GM11168 (cell line): ENCODE results near the gene ARL15.

Source experiments
- in situ Hi-C: fragments of 300-500 bp; cut with MboI; formaldehyde crosslinking; loops from one replicate; pipeline ENCODE4 v1.12.0; 2022; ENCODE audit warnings: low sequenced_read_pairs; ENCODE audit not compliant: unreplicated experiment

ARL15 gene

DNA sequence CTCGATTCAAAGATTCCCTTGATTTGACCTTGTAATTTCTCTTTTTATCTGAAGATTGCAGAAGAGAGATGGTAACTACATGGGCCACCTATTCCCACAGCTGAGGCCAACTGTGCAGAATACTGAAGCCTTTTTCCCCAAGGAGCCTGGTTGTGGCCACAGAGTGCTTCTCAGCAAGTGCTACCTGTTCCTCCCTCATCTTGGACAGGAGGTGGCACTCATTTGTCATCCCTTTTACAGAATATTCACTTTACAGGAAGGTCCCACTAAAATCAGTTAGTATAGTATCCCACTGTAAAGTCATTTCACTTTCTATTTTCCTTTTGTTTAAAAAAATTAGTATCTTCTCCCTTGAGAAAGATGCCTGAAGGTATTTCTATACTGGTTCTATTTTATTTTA, 346.4 kb downstream of the ARL15 start:
- in situ Hi-C loops = no loop called here

DNA sequence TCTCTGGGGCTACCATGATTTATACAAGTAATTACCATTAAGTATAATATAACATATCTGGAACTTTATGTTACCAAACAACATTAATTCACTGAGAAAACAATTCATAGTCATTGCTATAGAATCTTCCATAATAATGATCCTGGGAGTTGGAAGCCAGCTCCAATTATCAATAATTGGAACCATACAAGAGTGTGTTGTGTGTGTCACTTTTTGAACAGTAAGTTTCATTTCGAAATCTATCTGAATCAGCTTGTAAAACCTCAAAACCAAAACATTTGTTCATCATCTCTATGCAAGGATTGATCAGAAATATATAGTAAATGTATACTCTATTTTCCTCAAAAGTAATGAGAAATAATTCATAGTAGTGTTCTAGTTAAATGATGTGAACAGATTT, 348.1 kb downstream of the ARL15 start:
- in situ Hi-C loops = no loop called here

DNA sequence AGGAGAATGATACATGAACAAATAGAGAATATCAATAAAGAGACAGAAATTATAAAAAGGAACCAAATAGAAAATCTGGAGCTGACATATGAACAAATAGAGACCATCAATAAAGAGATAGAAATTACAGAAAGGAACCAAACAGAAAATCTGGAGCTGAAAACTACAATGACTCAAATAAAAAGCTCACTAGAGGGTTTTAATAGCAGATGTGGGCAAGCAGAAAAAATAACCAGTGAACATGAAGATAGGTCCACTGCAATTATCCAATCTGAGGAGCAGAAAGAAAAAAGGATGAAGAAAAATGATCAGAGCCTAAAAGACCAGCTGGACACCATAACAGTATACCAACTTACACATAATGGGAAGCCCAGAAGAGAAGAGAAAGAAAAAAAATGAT, 353.7 kb downstream of the ARL15 start:
- in situ Hi-C loops = no loop called here

DNA sequence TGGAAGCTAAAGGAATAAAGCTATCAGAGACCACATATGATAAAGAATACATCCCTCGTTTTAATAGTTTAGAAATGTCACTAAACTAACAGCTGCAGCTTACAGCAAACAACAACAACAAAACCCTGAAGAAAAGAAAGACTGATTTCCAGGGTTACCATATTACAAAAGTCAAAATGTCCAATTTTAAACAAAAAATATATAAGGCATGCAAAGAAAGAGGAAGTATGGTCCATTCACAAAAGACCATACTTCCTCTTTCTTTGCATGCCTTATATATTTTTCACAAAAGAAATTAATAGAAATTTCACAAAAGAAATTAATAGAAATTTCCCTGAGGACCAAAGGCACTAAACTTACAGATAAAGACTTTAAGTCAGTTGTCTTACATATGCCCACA, 354.2 kb downstream of the ARL15 start:
- in situ Hi-C loops = no loop called here

DNA sequence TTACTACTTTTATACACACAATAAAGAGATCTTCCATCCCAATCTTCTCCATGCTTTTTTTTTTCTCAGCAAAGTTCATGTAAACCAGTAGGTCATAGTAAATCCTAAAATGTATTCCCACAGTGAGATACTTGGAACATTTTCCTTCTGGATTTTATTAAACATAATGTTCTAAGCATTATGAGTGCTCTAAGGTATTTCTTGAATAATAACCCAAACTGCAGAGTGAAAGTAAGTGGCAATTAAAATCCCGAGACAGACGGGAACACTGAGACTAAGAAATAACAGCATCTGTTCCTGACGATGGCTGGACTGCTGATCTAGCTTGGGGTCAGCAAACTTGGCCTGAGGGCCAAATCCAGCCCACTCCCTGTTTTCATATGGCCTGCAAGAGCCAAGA, 359.8 kb downstream of the ARL15 start:
- in situ Hi-C loops = no loop called here

DNA sequence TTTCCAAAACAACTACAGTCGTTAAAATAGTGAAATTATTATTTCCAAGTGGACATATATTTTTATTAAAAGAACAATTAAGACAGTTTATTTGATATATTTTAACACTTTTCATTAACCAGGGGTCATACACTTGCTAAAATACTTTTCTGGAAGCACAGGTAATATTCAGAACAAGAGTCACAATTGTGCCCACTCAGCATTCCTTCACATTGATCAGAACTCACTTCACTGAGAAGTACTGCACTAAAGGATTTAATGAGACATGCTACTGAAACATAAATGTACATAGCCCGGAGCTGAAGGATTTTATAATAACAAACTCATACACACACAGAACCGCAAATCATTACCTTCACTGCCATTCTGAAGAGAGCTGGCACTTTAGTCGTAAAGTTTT, 361.8 kb downstream of the ARL15 start:
- in situ Hi-C loops = no loop called here

DNA sequence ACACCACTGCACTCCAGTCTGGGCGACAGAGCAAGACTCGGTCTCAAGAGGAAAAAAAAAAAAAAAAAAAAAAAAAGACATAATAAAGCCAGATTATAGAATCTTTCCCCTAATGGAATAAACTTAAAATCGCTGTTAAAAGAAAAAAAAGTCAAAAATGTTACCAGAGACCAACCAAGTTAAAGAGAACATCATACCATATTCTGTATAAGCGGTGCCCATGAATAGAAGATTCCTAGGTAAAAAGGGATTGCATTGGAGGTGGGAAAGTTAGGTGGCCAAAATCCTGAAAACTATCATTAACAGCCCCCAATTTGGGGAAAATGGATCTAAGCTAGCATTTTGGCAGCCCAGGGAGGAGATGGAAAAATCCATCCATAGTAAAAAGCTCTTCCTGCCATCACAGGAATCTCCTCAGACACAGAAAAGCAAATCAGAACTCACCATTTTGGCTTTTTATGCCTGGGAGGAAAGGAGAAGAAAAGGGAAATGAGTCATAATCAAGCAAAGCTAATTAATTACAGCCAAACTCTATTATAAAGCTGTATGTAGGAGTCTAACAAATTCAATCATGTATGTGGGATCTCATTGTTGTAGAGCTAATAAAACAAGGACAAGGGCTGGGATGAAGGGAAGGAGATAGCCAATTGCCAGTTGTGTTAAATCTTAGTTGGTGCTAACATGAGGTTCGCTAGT, 363.8 kb downstream of the ARL15 start:
- in situ Hi-C loops = no loop called here

DNA sequence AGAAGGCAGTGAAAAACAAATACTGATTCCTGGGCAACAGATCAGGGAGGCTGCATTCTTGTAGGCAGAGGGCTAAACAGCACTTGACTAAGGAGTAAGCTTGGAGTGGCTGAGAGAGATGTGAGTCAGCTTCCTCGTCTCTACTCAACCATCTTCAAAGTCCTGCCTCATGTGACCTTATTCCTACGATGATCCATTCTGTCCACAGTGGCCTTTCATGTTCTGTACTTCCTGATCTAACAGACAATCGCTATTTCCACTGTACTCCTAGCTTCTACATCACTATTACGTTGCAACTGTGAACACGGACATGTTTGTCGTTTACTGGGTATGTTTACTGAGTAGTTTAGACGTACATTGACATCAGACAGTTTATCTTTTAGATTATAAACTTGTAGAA, 365.4 kb downstream of the ARL15 start:
- in situ Hi-C loops = no loop called here

DNA sequence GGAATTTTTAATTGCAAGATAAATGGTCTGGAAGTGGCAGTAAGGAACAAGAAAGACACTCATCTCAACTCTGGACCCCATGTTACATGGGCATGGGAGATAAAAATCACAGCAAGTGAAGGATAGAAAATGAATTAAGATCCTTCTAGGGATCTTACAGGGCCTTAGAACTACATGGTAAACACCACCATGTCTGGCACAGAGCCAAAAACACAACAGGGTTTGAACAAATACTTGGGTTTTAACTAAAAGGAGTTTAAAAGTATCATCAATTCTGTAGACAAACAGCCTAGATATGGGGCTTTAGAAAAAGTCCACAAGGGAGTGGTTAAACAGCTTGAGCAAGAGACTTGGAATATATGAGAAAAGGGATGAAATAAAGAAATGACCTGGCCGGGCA, 366.4 kb downstream of the ARL15 start:
- in situ Hi-C loops = no loop called here

DNA sequence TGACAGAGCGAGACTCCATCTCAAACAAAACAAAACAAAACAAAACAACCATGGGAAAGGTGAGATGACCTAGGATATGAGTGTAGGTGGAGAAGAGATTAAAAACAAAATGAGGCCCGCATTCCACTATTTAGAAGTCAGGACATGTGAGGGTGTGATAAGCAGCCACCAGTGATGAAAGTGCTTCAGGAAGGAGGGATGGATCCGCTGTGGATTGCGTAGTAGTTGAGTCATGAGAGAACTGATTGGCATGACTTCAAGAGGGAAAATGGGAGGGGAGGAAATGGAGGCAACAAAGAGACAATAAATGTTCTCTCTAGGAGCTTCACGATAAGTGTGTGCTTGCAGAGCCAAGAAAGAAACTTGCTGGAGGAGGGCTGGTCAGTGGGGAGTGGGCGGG, 367.6 kb downstream of the ARL15 start:
- in situ Hi-C loops = no loop called here

DNA sequence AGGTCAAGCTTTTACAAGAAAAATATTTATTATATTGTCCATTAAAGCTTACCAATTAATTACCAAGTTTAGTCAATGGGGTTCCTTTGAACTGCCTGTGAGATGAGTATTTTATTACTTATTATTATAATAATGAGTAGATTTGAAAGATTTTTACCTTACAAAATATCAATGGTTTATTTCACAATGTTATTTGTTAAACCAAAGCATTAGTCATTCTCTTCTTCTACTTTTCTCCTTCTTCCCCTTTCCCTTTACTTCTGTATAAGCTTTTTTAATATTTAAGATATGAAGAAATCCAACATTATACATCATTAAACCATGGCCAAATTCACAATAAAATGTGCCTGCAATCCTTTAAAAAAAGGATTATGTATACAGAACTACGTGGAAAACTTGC, 369.5 kb downstream of the ARL15 start:
- in situ Hi-C loops = no loop called here

DNA sequence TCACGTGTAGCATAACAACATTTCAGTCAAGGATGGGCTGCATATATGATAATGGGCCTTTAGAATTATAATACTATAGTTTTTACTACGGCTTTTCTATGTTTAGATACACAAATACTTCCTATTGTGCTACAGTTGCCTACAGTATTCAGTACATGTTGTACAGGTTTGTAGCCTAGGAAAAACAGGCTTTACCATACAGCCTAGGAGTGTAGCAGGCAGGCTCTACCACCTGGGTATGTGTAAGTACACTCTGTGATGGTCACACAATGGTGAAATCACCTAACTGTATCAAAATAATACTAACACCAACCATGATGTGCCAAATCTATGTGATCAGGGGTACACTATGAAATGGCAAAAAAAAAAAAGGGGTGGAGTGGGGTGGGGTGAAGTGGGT, 372.9 kb downstream of the ARL15 start:
- in situ Hi-C loops = no loop called here

DNA sequence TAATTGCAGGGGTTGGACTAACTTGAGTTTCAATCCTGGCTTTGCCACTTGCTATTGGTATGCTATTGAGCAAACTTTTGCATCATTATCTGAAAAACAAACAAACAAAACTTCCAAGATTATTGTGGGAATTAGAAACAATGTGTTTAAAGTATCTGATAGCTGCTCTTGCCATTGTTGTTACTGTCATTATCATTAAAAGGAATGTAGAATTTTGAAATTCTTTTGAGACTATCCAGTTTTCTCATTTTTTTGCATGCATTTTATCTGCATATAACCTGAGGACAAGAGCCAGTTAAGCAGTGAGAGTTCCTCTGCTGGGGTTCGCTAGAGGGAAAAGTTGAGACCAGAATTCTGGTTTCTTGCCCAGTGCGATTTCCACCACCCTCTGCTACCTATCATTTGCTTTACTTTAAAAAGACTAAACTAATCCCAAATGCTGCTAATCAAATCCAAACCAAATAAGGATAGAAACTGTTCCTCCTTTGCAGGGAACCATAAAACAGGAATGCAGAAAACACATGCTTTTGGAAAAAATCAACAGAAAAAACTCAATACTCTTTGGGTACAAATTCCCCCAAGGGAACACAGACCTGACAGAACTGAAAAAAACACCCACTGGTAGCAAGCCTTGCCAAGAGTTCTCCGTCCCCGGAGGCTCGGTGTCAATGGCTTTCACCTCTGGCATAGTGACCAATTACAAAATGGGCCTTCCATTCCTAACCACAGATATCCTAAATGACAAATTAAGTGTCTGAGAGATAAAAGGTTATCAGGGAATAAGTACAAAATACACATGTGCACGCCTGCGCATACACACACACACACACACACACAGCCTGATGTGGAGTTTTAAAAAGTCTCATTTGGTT, 373.7 kb downstream of the ARL15 start:
- in situ Hi-C loops = no loop called here

DNA sequence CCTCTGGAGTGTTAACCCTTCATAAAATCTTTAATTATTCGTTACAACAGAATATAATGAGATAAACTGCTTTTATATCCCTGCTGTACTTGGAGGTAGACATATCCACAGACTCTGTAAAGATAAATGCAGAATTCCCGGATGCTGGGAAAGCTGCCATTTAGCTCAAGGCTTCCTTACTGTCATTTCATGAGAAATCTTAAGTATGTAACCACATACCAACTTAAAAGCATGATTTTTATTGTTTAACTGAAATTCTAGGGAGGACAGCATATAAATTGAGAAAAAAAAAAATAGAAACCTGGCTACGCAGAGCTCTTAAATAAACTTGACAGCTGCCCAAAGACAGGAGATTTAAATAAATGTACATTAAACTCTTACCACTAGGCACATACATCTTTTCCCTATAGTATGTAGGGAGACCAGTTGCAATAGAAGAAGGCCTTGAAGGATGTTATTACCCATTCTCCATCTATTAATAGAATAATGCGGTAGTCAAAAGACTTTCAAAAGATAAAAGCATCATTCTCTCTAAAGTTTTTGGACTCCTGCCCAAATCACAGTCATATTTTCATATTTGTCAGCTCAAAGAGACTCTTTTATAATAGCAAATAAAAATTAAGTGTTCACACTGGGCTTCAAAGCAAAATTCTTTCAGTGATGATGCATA, 376.1 kb downstream of the ARL15 start:
- in situ Hi-C loops = no loop called here

DNA sequence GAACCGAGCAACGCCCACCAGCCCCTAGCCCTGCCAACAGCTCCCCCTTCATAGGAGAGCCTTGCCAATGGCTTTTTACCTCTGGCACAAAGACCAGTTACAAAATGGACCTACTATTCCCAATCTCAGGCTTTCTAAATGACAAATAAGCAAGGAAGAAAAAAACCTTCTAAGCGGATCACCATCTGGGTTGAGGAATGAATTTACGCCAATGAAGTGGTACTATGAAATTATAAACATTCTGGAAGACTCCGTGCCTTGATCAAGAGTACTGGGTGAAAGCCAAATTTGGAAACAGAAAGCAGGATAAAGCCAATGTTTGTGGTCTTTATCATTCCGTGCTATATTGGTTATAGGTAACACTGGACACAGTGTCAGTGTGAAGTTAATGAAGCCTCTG, 378.0 kb downstream of the ARL15 start:
- in situ Hi-C loops = no loop called here

DNA sequence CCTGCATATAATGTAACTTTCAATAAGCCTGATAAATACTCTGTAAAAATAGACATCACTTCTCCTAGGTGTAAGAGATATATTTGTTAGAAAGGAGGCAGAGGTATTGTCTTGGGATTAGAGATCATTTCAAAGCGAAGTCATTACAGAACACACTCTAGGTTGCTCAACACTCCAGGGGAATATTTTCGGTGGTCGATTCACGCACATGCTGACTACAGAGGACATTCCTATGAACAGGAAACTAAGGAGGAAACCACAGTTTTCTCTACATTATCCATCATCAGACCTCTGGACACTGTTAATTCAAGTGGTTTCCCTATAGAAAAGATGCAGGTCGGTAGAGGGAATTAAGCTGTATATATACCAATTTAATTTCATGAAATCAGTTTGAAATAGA, 379.9 kb downstream of the ARL15 start:
- in situ Hi-C loops = no loop called here

DNA sequence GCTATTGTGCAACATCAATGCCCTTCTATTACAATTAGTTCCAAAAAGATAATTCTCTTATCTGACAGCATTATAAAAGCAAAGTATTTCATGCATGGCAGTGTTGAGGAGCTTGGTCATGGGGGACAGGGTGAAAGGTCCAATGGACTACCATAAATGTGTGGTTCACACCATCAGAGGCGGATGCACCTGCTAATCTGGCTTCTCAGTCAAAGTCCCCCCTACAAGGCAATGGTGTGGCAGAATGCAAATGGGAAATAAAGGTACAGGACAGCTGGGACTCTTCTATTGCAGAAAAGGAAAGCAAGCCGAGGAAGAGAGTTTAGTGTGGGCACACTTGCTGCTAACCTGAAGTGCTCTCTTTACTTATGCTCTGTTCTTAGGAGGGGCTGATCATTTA, 380.8 kb downstream of the ARL15 start:
- in situ Hi-C loops = no loop called here

DNA sequence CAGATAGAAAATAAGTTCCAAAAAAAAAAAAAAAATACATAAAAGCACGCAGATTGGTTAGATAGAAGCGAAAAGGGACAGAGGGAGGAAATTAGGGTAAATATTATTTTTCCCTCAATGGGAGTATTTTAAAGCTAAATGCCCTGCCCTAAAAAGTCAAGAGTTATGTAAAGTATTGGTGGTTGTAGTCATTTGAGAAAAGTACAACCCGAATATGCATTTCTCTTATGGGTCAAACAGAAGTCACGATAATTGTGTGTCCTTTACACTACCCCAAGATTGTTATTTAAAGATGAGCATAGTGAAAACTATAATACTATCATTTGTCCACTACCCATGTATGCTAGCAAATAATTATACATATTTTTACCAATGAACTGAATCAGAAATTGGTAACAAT, 381.2 kb downstream of the ARL15 start:
- in situ Hi-C loops = no loop called here

DNA sequence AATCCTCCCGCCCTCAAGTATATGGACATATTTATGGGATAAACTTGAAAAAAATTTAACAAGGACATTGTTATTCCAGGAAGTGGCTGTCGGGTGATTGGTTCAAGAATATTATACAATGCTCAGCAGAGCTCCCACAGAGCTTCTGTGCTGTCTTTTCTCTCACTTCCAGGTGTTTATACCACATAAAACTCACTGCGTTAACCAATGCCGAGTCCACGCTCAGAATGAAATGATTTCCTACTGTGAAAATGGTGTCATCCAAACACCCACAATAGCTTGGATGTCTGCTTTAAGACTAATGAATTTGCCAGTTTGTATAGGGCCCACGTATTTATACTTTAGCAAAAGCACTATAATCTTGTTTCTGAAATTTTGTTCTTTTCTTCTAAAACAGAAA, 381.7 kb downstream of the ARL15 start:
- in situ Hi-C loops = no loop called here

DNA sequence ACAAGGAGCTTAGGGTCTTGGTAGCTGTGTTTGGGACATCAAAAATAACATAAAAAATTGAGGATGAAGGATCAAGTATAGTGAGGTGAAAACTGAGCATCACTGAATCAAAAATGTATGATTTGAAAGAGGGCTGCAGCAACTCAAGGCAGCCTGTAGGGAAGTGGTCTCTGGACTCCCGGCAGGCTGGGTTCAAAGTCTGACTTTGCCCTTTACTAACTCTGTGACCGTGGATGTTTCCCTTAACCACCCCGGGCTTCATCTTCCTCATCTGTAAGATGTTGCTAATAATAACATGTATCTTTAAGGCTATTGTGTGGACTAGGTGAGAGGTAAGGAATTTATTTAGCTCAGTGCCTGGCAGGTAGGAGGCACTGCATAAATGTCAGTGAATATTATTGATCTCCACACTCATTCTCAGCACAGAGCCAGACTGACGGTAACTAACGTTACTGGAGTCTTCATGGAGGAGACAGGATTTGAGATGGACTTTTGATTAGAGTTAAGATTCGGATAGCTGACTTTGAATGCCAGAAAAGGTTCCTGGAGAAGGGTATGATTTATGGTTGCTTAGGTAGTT, 382.6 kb downstream of the ARL15 start:
- in situ Hi-C loops = no loop called here

DNA sequence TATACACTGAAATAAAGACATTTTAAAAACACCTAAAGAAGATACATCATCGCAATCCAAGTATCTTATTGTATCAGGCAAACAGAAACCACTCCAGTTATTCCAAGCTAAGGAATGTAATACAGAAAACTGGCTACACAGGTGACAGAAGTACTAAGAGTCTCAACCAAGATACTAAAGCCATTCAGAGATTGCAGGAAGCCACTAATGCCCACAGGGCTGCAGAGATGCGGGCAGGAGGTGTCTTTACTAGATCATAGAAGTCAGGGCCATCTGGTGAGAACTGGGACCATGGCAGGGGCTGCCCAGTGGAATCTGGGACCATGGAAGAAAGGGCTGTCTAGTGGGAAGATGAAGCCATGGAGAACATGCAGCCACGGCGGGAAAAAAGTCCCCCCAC, 384.3 kb downstream of the ARL15 start:
- in situ Hi-C loops = no loop called here
